B cell (primary cell): ENCODE results near the gene ZMYND10. TPM values are rescaled to one million over a fixed set of nuclear protein-coding genes. Genes with fewer than 3 reads are reported as not detected.

Experiments
- ATAC-seq: fragments of 200-7000 bp; cut with Tn5 transposase; one replicate; pipeline ENCODE4 v1.10.0; 2021; ENCODE audit warnings: low read depth, mild to moderate bottlenecking, moderate number of reproducible peaks, moderate library complexity
- CTCF ChIA-PET: fragments of 350-600 bp; sonication (Branson Sonifier 250); formaldehyde crosslinking; loops from one replicate; lab custom pipeline; 2021; ENCODE audit warnings: antibody characterized with exemption, inconsistent platforms; lab: Charles Lee
- POLR2A ChIA-PET: fragments of 350-600 bp; sonication (Branson Sonifier 250); formaldehyde crosslinking; loops from one replicate; lab custom pipeline; 2021; ENCODE audit warnings: antibody characterized with exemption; lab: Charles Lee
- DNase-seq: peaks from one replicate; pipeline ENCODE4 v3.0.0; 2013
- H2AFZ ChIP-seq: 2 replicates; pipeline ENCODE4 v1.6.1; 2012; ENCODE audit warnings: mild to moderate bottlenecking, low read depth, low read length; ENCODE audit not compliant: insufficient read depth, poor library complexity, severe bottlenecking
- H3K27ac ChIP-seq, 2 donors: 1 replicate in 1 of 2; 2 replicates in 1 of 2; pipeline ENCODE4 v1.5.1; 2012 to 2013; ENCODE audit warnings: low read length in 2 of 2, mild to moderate bottlenecking in 2 of 2, moderate library complexity in 1 of 2
- H3K27me3 ChIP-seq, 4 experiments: fragments of 200-600 bp in 1 of 4; sonication (generic) in 1 of 4; replicated peaks in 1 of 4; 1 replicate in 2 of 4; 2 replicates in 2 of 4; pipeline versions ENCODE4 v1.6.1 to v1.7.0; 2013 to 2016; ENCODE audit warnings: low read length in 3 of 4, mild to moderate bottlenecking in 2 of 4, mixed read lengths in 1 of 4, moderate library complexity in 1 of 4; ENCODE audit not compliant: insufficient read depth in 4 of 4, control insufficient read depth in 3 of 4; ENCODE audit errors: control extremely low read depth in 1 of 4
- H3K36me3 ChIP-seq, 2 experiments: replicated peaks in 1 of 2; 1 replicate in 1 of 2; 2 replicates in 1 of 2; pipeline versions ENCODE4 v1.6.1 to v1.7.1; 2013; ENCODE audit warnings: low read length in 1 of 2; ENCODE audit not compliant: insufficient read depth in 2 of 2, control insufficient read depth in 1 of 2; ENCODE audit errors: control extremely low read depth in 1 of 2, extremely low read depth in 1 of 2
- H3K4me1 ChIP-seq, 2 donors: fragments of 200-600 bp in 1 of 2; sonication (generic) in 1 of 2; 1 replicate in 1 of 2; 2 replicates in 1 of 2; pipeline versions ENCODE4 v1.5.1 to v1.6.1; 2013 to 2017; ENCODE audit warnings: low read length in 2 of 2; ENCODE audit not compliant: control insufficient read depth in 2 of 2, insufficient read depth in 2 of 2
- H3K4me2 ChIP-seq: replicated peaks from 2 replicates; pipeline ENCODE3; 2012; ENCODE audit warnings: mild to moderate bottlenecking, low read depth, low read length; ENCODE audit not compliant: poor library complexity, severe bottlenecking
- H3K4me3 ChIP-seq, 5 experiments: fragments of 200-600 bp in 1 of 5; sonication (generic) in 1 of 5; 1 replicate in 3 of 5; 2 replicates in 2 of 5; pipeline versions ENCODE4 v1.5.1 to v1.7.0; 2011 to 2016; ENCODE audit warnings: low read length in 4 of 5, mild to moderate bottlenecking in 4 of 5, low read depth in 2 of 5, control low read depth in 1 of 5, moderate library complexity in 1 of 5; ENCODE audit not compliant: insufficient read depth in 1 of 5; ENCODE audit errors: control extremely low read depth in 1 of 5, extremely low read depth in 1 of 5
- H3K79me2 ChIP-seq: fragments of 200-600 bp; sonication (generic); one replicate; pipeline ENCODE4 v1.6.0; 2016; ENCODE audit warnings: low read length; ENCODE audit not compliant: control insufficient read depth, insufficient read depth
- H3K9ac ChIP-seq: fragments of 200-600 bp; sonication (generic); 2 replicates; pipeline ENCODE4 v1.6.1; 2017; ENCODE audit warnings: mild to moderate bottlenecking, low read length, moderate library complexity
- H3K9me3 ChIP-seq, 3 donors: one replicate each; pipeline versions ENCODE4 v1.6.1 to v1.7.1; 2013; ENCODE audit warnings: low read length in 2 of 3; ENCODE audit not compliant: control insufficient read depth in 2 of 3, insufficient read depth in 1 of 3; ENCODE audit errors: control extremely low read depth in 1 of 3
- H4K20me1 ChIP-seq: 2 replicates; pipeline ENCODE4 v1.6.0; 2012; ENCODE audit warnings: mild to moderate bottlenecking, low read length; ENCODE audit not compliant: insufficient read depth, control insufficient read depth, poor library complexity, severe bottlenecking
- H3K27ac Mint-ChIP-seq: one replicate; pipeline ENCODE4 v1.8.0; 2021; ENCODE audit warnings: mixed read lengths
- H3K27me3 Mint-ChIP-seq: one replicate; pipeline ENCODE4 v1.8.0; 2021; ENCODE audit warnings: mixed read lengths
- H3K4me1 Mint-ChIP-seq: one replicate; pipeline ENCODE4 v1.8.0; 2021; ENCODE audit warnings: mixed read lengths
- H3K4me3 Mint-ChIP-seq: one replicate; pipeline ENCODE4 v1.8.0; 2021; ENCODE audit warnings: mixed read lengths
- H3K9me3 Mint-ChIP-seq: one replicate; pipeline ENCODE4 v1.8.0; 2022; ENCODE audit warnings: mixed read lengths; ENCODE audit not compliant: insufficient read depth
- EZH2 ChIP-seq: IDR thresholded peaks from 2 replicates; pipeline ENCODE4 v1.6.1; 2012; ENCODE audit warnings: borderline replicate concordance, low read depth, mild to moderate bottlenecking, moderate library complexity, low read length; ENCODE audit not compliant: insufficient read depth, poor library complexity, severe bottlenecking
- WGBS: methylation state at CpG from one replicate; pipeline ENCODE4 v1.1.5; 2013; ENCODE audit warnings: missing lambda C conversion rate; ENCODE audit not compliant: insufficient coverage; 5-methylcytosine and 5-hydroxymethylcytosine counted together
- intact Hi-C: fragments of 100-400 bp; cut with micrococcal nuclease; formaldehyde crosslinking; loops from one replicate; pipeline ENCODE4 v1.10.0; 2022
- polyA plus RNA-seq: library from polyadenylated mRNA; depleted of rRNA; stranded (reverse); fragments of >200 nt; gene quantifications from 2 replicates; pipeline ENCODE4 v1.2.3, GENCODE V29; 2012
- total RNA-seq, 2 donors: library from RNA; stranded (reverse); fragments of 120-200 nt in 1 of 2; gene quantifications; 1 replicate in 1 of 2; 2 replicates in 1 of 2; pipeline versions ENCODE4 v1.2.3 to v1.2.4, GENCODE V29; 2013 to 2022
- TF ChIP-seq, protein P1 (sequence below): fragments of 200-600 bp; IDR thresholded peaks from one replicate; pipeline ENCODE4 v1.8.0; 2022; ENCODE audit warnings: antibody characterized with exemption, mild to moderate bottlenecking

The ZMYND10 gene
- total and polyA plus RNA-seq, 2 donors (not counting 1 experiment from before 2014, with no cell fraction given): 1.8 to 2.4 TPM

DNA sequence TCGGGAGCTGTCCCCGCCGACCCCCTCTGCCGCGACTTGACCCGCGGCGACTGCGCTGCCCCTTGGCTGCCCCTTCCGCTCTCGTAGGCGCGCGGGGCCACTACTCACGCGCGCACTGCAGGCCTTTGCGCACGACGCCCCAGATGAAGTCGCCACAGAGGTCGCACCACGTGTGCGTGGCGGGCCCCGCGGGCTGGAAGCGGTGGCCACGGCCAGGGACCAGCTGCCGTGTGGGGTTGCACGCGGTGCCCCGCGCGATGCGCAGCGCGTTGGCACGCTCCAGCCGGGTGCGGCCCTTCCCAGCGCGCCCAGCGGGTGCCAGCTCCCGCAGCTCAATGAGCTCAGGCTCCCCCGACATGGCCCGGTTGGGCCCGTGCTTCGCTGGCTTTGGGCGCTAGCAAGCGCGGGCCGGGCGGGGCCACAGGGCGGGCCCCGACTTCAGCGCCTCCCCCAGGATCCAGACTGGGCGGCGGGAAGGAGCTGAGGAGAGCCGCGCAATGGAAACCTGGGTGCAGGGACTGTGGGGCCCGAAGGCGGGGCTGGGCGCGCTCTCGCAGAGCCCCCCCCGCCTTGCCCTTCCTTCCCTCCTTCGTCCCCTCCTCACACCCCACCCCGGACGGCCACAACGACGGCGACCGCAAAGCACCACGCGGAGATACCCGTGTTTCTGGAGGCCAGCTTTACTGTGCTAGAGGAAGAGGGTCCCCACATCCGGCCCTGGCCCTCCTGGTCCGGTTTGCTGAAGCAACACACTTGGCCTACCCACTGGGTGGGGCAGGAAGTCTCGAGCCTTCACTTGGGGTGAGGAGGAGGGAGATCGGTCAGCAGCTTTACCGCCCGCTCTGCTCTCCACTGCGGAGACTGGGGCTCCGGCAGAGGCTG is 4.8 kb downstream of the ZMYND10 start, which contains the start of gene RASSF1:
TSS of gene RASSF1 (minus strand) at position 389 of the 882 bp plus-strand sequence. CDS start at position 358, 31 bp downstream.
- Histone ChIP-seq H3K4me3 (peak within 1 kb of the TSS; percentile 61 to 86 (median 69)), H3K9me3 (no peaks in the 10 kb centered on the region), H3K4me2 (peak within 1 kb of the TSS; percentile 90), H3K9ac (peak within 1 kb of the TSS; percentile 89), H4K20me1 (peaks cover 10% of the 10 kb centered on the region), H3K36me3 (peaks cover 0 to 10% of the 10 kb centered on the region in 2 experiments), H3K27me3 (no peaks in the 10 kb centered on the region), H2AFZ (peak within 1 kb of the TSS; percentile 82), H3K27ac (peak within 1 kb of the TSS; percentile 97 to 98), H3K4me1 (peaks cover 42 to 62% of the 10 kb centered on the region in 2 donors), H3K79me2 (peaks cover 37% of the 10 kb centered on the region)
- TF ChIP-seq, protein P1, sequence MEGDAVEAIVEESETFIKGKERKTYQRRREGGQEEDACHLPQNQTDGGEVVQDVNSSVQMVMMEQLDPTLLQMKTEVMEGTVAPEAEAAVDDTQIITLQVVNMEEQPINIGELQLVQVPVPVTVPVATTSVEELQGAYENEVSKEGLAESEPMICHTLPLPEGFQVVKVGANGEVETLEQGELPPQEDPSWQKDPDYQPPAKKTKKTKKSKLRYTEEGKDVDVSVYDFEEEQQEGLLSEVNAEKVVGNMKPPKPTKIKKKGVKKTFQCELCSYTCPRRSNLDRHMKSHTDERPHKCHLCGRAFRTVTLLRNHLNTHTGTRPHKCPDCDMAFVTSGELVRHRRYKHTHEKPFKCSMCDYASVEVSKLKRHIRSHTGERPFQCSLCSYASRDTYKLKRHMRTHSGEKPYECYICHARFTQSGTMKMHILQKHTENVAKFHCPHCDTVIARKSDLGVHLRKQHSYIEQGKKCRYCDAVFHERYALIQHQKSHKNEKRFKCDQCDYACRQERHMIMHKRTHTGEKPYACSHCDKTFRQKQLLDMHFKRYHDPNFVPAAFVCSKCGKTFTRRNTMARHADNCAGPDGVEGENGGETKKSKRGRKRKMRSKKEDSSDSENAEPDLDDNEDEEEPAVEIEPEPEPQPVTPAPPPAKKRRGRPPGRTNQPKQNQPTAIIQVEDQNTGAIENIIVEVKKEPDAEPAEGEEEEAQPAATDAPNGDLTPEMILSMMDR: no peak
- TF ChIP-seq EZH2: no peak
- Mint-ChIP-seq H3K27me3 (no peaks in the 10 kb centered on the region), H3K4me1 (peaks cover 53% of the 10 kb centered on the region), H3K9me3 (no peaks in the 10 kb centered on the region), H3K27ac (peak within 1 kb of the TSS; percentile 99), H3K4me3 (peak within 1 kb of the TSS; percentile 96)
- peak; percentile 5 for ATAC-seq
- DNase-seq: peak; percentile 70
- under 1% methylated on average over 76 of the region's 85 CpGs for WGBS
- intact Hi-C loops: no loop called here
- ChIA-PET POLR2A (interaction anchor here (0.5 to 6.1 kb wide), 11 partner anchors 11 to 1908 kb away, joined by 3 to 96 read pairs (median 4); partner anchors contain the start of genes C3orf18, CYB561D2, HEMK1 and HYAL3), CTCF (interaction anchor here (0.5 to 2.0 kb wide), 7 partner anchors 10 to 1421 kb away, joined by 3 to 14 read pairs (median 4); partner anchors contain the start of genes CYB561D2, HYAL3, IFRD2 and NAA80)
